Aorta (tissue), 5 donors: ENCODE results near the gene TMEM43. TPM values are rescaled to one million over a fixed set of nuclear protein-coding genes. Genes with fewer than 3 reads are reported as not detected.

Experiments used
- ATAC-seq: fragments of 200-7000 bp; cut with Tn5 transposase; one replicate; pipeline ENCODE4 v1.9.1; 2022; ENCODE audit warnings: moderate library complexity; ENCODE audit not compliant: low FRiP score
- DNase-seq, 2 donors: peaks; one replicate each; pipeline ENCODE4 v3.0.0-alpha.2; 2020
- H3K27ac ChIP-seq, 2 donors: one replicate each; pipeline ENCODE4 v1.5.1; 2013; ENCODE audit warnings: low read length in 2 of 2, mild to moderate bottlenecking in 2 of 2, moderate library complexity in 2 of 2, control low read depth in 1 of 2, inconsistent platforms in 1 of 2, low read depth in 1 of 2
- H3K27me3 ChIP-seq, 2 donors: one replicate each; pipeline ENCODE4 v1.6.1; 2013; ENCODE audit warnings: control low read depth in 1 of 2, low read length in 1 of 2, mild to moderate bottlenecking in 1 of 2, moderate library complexity in 1 of 2; ENCODE audit not compliant: insufficient read depth in 2 of 2, control insufficient read depth in 1 of 2
- H3K36me3 ChIP-seq, 2 donors: one replicate each; pipeline ENCODE4 v1.6.1; 2013; ENCODE audit warnings: control low read depth in 1 of 2, low read length in 1 of 2, mild to moderate bottlenecking in 1 of 2; ENCODE audit not compliant: insufficient read depth in 2 of 2, control insufficient read depth in 1 of 2
- H3K4me1 ChIP-seq, 2 donors: one replicate each; pipeline ENCODE4 v1.6.1; 2013; ENCODE audit warnings: low read length in 2 of 2, control low read depth in 1 of 2, mild to moderate bottlenecking in 1 of 2, moderate library complexity in 1 of 2; ENCODE audit not compliant: insufficient read depth in 2 of 2, control insufficient read depth in 1 of 2
- H3K4me3 ChIP-seq, 2 donors: one replicate each; pipeline ENCODE4 v1.5.1; 2013; ENCODE audit warnings: low read length in 2 of 2, control low read depth in 1 of 2, mild to moderate bottlenecking in 1 of 2
- H3K9me3 ChIP-seq: one replicate; pipeline ENCODE4 v1.6.1; 2013; ENCODE audit warnings: mild to moderate bottlenecking, low read length; ENCODE audit not compliant: control insufficient read depth
- WGBS, 2 donors: extraction: QIAGEN DNeasy Blood & Tissue Kit; methylation state at CpG; one replicate each; pipeline ENCODE4 v1.1.7; 2013; 5-methylcytosine and 5-hydroxymethylcytosine counted together
- intact Hi-C, 2 donors: fragments of 100-400 bp; cut with DNase I; formaldehyde crosslinking; loops; one replicate each; pipeline versions ENCODE4 v1.14.2 to v1.15.0; 2022
- polyA plus RNA-seq, 2 donors: library from polyadenylated mRNA; stranded (reverse); fragments of 200-250 nt; gene quantifications; one replicate each; pipeline ENCODE4 v1.2.3, GENCODE V29; 2013
- total RNA-seq, 2 donors: library from RNA; stranded (reverse); fragmentation: NEBNext Ultra II Directional; extraction: Animal tissue kit (Norgen Biotek cat#: 25700); gene quantifications; one replicate each; pipeline ENCODE4 v1.2.1, GENCODE V29; 2021
- donor health status: healthy with polysubstance abuse.
- donor health status: Bipolar disorder and iron deficiency.
- donor health status: DM: no; HTN: no; CAD: no.
- donor health status: DM: no; HTN: no; CAD: no.
- donor health status: DM: yes; HTN: yes; CAD: no.

The TMEM43 gene
- total and polyA plus RNA-seq, 4 donors = 52.0 to 132 (median 106) TPM

- H3K27me3 ChIP-seq = no peaks in the 10 kb centered on the region
- H3K27ac ChIP-seq = peak overlapping the region; percentile 58 to 91
- no peak for ATAC-seq
- WGBS, 2 donors = 17 to 22% methylated on average over 11 of the region's 11 CpGs
- no peaks in the 10 kb centered on the region for H3K4me1 ChIP-seq
- no peak for DNase-seq
- peak overlapping the region; percentile 55 to 91 for H3K4me3 ChIP-seq
- peaks cover 3 to 9% of the 10 kb centered on the region in 2 donors for H3K36me3 ChIP-seq
- intact Hi-C loops = loop anchor here (5.0 to 10.0 kb wide), 3 partner anchors 49 to 526 kb away; partner anchors contain the start of genes CCDC174 (in 1 of the 2), LSM3 (in 1 of the 2) and XPC (in 1 of the 2)
- H3K9me3 ChIP-seq = no peaks in the 10 kb centered on the region
These were observed 1.4 kb downstream of the TMEM43 start for GRCh38 chr3:14126017-14126886.

- 64 to 66% methylated on average over 5 of the region's 5 CpGs for WGBS, 2 donors
- Histone ChIP-seq H3K27ac (peak overlapping the region in 1 of 2 donors; percentile 33), H3K27me3 (no peaks in the 10 kb centered on the region), H3K4me3 (no peak overlapping the region), H3K36me3 (peaks cover 3 to 12% of the 10 kb centered on the region in 2 donors), H3K4me1 (no peaks in the 10 kb centered on the region), H3K9me3 (no peaks in the 10 kb centered on the region)
- intact Hi-C loops = loop anchor here (5.0 to 10.0 kb wide), 3 partner anchors 48 to 525 kb away; partner anchors contain the start of genes CCDC174 (in 1 of the 2), LSM3 (in 1 of the 2) and XPC (in 1 of the 2)
- DNase-seq = no peak
- no peak for ATAC-seq
These were observed 2.1 kb downstream of the TMEM43 start for GRCh38 chr3:14126887-14127505.

- intact Hi-C loops = loop anchor here (5.0 to 10.0 kb wide), 3 partner anchors 47 to 525 kb away; partner anchors contain the start of genes CCDC174 (in 1 of the 2), LSM3 (in 1 of the 2) and XPC (in 1 of the 2)
- H3K27ac ChIP-seq = no peak overlapping the region
- no peaks in the 10 kb centered on the region for H3K9me3 ChIP-seq
- H3K36me3 ChIP-seq = peaks cover 3 to 16% of the 10 kb centered on the region in 2 donors
- no peaks in the 10 kb centered on the region for H3K4me1 ChIP-seq
- no peak for DNase-seq
- no peaks in the 10 kb centered on the region for H3K27me3 ChIP-seq
- WGBS, 2 donors = 87 to 90% methylated on average over 12 of the region's 12 CpGs
- no peak for ATAC-seq
- H3K4me3 ChIP-seq = no peak overlapping the region
These were observed 2.8 kb downstream of the TMEM43 start for GRCh38 chr3:14127516-14128161.

- ATAC-seq (no peak), DNase-seq (no peak)
- H3K9me3 ChIP-seq = no peaks in the 10 kb centered on the region
- intact Hi-C loops = loop anchor here (5.0 to 10.0 kb wide), 3 partner anchors 46 to 524 kb away; partner anchors contain the start of genes CCDC174 (in 1 of the 2), LSM3 (in 1 of the 2) and XPC (in 1 of the 2)
- no peak overlapping the region for H3K4me3 ChIP-seq
- H3K27me3 ChIP-seq = no peaks in the 10 kb centered on the region
- peaks cover 9 to 16% of the 10 kb centered on the region in 2 donors for H3K36me3 ChIP-seq
- 96 to 98% methylated on average over 5 of the region's 5 CpGs for WGBS, 2 donors
- H3K27ac ChIP-seq = no peak overlapping the region
- H3K4me1 ChIP-seq = no peaks in the 10 kb centered on the region
These were observed 3.9 kb downstream of the TMEM43 start for GRCh38 chr3:14128724-14129123.

- Histone ChIP-seq H3K4me1 (no peaks in the 10 kb centered on the region), H3K4me3 (no peak overlapping the region), H3K27ac (no peak overlapping the region), H3K36me3 (peaks cover 9 to 16% of the 10 kb centered on the region in 2 donors), H3K9me3 (no peaks in the 10 kb centered on the region), H3K27me3 (no peaks in the 10 kb centered on the region)
- DNase-seq (no peak), ATAC-seq (no peak)
- intact Hi-C loops = loop anchor here (5.0 to 10.0 kb wide), 3 partner anchors 46 to 523 kb away; partner anchors contain the start of genes CCDC174 (in 1 of the 2), LSM3 (in 1 of the 2) and XPC (in 1 of the 2)
- WGBS, 2 donors = 92 to 97% methylated on average over 6 of the region's 6 CpGs
These were observed 4.4 kb downstream of the TMEM43 start for GRCh38 chr3:14129296-14129695.

GRCh38 chr3:14130230-14130629, 5.4 kb downstream of the TMEM43 start:
- WGBS, 2 donors = 96% methylated on average over 4 of the region's 4 CpGs
- H3K36me3 ChIP-seq = peaks cover 9 to 16% of the 10 kb centered on the region in 2 donors
- DNase-seq = no peak
- no peak overlapping the region for H3K27ac ChIP-seq
- intact Hi-C loops = no loop called here
- no peak for ATAC-seq
- H3K4me1 ChIP-seq = no peaks in the 10 kb centered on the region
- no peak overlapping the region for H3K4me3 ChIP-seq
- no peaks in the 10 kb centered on the region for H3K9me3 ChIP-seq
- H3K27me3 ChIP-seq = no peaks in the 10 kb centered on the region

GRCh38 chr3:14130707-14131106, 5.9 kb downstream of the TMEM43 start:
- intact Hi-C loops = no loop called here
- H3K36me3 ChIP-seq = peaks cover 9 to 17% of the 10 kb centered on the region in 2 donors

GRCh38 chr3:14131134-14131533, 6.3 kb downstream of the TMEM43 start:
- Histone ChIP-seq H3K27me3 (no peaks in the 10 kb centered on the region), H3K9me3 (no peaks in the 10 kb centered on the region), H3K4me1 (no peaks in the 10 kb centered on the region), H3K36me3 (peaks cover 9 to 18% of the 10 kb centered on the region in 2 donors), H3K27ac (peak overlapping the region in 1 of 2 donors; percentile 26), H3K4me3 (no peak overlapping the region)
- no peak for ATAC-seq
- DNase-seq = no peak
- intact Hi-C loops = no loop called here
- WGBS, 2 donors = 73 to 75% methylated on average over 5 of the region's 5 CpGs

More at GRCh38 chr3:14130707-14131106, 5.9 kb downstream of the TMEM43 start:
- H3K4me3 ChIP-seq = no peak overlapping the region
- no peaks in the 10 kb centered on the region for H3K27me3 ChIP-seq
- no peaks in the 10 kb centered on the region for H3K4me1 ChIP-seq
- H3K9me3 ChIP-seq = no peaks in the 10 kb centered on the region
- DNase-seq (no peak), ATAC-seq (no peak)
- 93 to 94% methylated on average over 12 of the region's 12 CpGs for WGBS, 2 donors
- H3K27ac ChIP-seq = no peak overlapping the region
